Amniotic epithelial cell (primary cell): ENCODE measurements around the gene RBMY1A1.
"Not testable (repeated sequence)": the region's sequence is repeated elsewhere in the genome, so short reads cannot be mapped to it uniquely, and the experiment has no call there.

Experiments used
- DNase-seq: peaks from one replicate; pipeline ENCODE4 v3.0.0-alpha.2; 2010; ENCODE audit warnings: low read depth

The RBMY1A1 gene

DNA sequence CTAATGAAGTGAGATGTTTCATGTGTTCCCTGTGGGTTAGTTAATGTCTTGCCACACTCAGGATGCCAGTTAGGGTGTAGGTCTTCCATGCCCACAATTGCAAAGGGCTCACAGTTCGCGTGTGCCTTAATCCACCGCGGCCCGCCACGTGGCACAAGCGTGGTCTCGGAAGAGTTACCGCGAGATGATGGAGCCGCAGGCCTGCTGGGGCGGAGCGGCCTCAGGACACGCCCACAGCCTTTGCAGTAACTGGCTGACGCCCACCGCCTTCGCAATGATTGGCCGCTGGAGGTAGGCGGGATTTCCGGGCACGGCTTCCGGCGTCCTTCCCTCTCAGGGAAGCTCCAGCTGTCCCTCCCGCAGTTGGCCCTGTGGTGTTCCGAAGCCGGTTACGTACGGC is at the start of gene RBMY1A1:
Gene RBMY1A1 (plus strand): TSS at position 301 of the 400 bp plus-strand sequence. CDS start 2,013 bp downstream, outside the sequence.
- not testable (repeated sequence) for DNase-seq

- DNase-seq = not testable (repeated sequence)
Observed at GRCh38 chrY:21511038-21511437, 23.6 kb upstream of the RBMY1A1 start, which contains the start of gene RBMY1B. Gene RBMY1B, plus strand, starts transcription at chrY:21511338. Its CDS starts 2,013 bp downstream, at chrY:21513351.

GRCh38 chrY:21559316-21559984 is 24.8 kb downstream of the RBMY1A1 start:
- DNase-seq = not testable (repeated sequence)

DNA sequence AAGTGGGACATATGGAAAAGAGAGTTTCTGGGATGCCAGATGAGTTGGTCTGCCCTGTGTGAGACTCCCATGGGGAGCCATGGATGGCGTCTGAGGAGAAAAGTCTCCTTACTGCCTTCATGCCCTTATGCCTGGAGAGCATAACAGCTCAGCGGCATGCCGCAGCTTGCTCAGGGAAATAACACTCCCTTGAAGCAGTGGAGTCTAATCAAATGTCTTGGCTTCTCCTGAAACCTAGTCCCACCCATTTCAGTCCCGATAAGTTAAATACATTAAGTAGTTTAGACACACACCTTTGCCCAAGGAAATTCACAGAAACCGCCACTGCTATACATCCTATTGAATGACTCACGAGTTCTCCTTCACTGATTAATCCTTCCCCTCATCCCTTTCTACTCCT is 50.8 kb downstream of the RBMY1A1 start:
- no peak for DNase-seq

GRCh38 chrY:21586454-21586853 is 51.8 kb downstream of the RBMY1A1 start:
- not testable (repeated sequence) for DNase-seq

- no peak for DNase-seq
Observed at GRCh38 chrY:21592059-21592458, 57.4 kb downstream of the RBMY1A1 start.

DNA sequence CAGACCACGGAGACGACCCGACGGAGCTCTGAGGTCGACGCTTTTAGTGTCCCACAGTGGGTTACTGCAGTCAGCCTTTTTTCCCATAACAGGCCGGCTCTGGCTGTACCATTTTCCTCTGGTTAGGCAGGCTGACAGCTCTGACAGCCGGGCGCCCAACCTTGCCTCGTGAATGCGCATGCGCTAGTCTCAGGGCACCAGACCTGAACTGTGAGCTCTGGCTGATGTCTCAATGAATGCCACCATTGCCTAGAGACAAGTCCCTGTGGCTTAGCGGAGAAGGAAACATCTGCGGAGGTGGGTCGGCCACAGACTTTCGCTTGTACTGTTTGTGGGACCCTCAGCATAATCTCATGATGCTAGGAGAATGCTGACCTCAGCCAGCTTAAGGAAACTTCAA is 61.6 kb downstream of the RBMY1A1 start:
- DNase-seq = not testable (repeated sequence)
